Heart left ventricle (tissue), 16 donors: ENCODE measurements around the gene TECPR1. TPM values are rescaled to one million over a fixed set of nuclear protein-coding genes. Genes with fewer than 3 reads are reported as not detected.

Experiments used
- ATAC-seq, 4 donors: fragments of 200-7000 bp; cut with Tn5 transposase; one replicate each; pipeline ENCODE4 v1.9.1; 2020 to 2022; ENCODE audit warnings: moderate library complexity in 4 of 4, mild to moderate bottlenecking in 3 of 4, moderate number of reproducible peaks in 1 of 4
- DNase-seq, 5 donors: peaks; one replicate each; pipeline ENCODE4 v3.0.0-alpha.2; 2020
- H3K27ac ChIP-seq, 12 donors: fragments of 200-600 bp; sonication (generic) in 4 of 12; one replicate each; pipeline versions ENCODE4 v1.5.0 to v1.8.0; 2016 to 2022; ENCODE audit warnings: mild to moderate bottlenecking in 2 of 12
- H3K27me3 ChIP-seq, 9 donors: fragments of 200-600 bp; sonication (generic) in 2 of 9; one replicate each; pipeline versions ENCODE4 v1.5.1 to v1.8.0; 2016 to 2022; ENCODE audit warnings: mild to moderate bottlenecking in 3 of 9
- H3K36me3 ChIP-seq, 9 donors: fragments of 200-600 bp; sonication (generic) in 2 of 9; one replicate each; pipeline versions ENCODE4 v1.5.0 to v1.8.0; 2018 to 2022; ENCODE audit warnings: mild to moderate bottlenecking in 2 of 9
- H3K4me1 ChIP-seq, 12 donors: fragments of 200-600 bp; sonication (generic) in 4 of 12; one replicate each; pipeline versions ENCODE4 v1.5.0 to v1.8.0; 2016 to 2022; ENCODE audit warnings: mild to moderate bottlenecking in 3 of 12
- H3K4me3 ChIP-seq, 12 donors: fragments of 200-600 bp; sonication (generic) in 4 of 12; one replicate each; pipeline versions ENCODE4 v1.5.0 to v1.8.0; 2017 to 2022; ENCODE audit warnings: mild to moderate bottlenecking in 9 of 12, moderate library complexity in 4 of 12
- H3K9me3 ChIP-seq, 12 donors: fragments of 200-600 bp; sonication (generic) in 4 of 12; one replicate each; pipeline versions ENCODE4 v1.5.0 to v1.8.0; 2016 to 2022; ENCODE audit warnings: mild to moderate bottlenecking in 1 of 12
- CTCF ChIP-seq, 12 donors: fragments of 200-600 bp; sonication (generic) in 4 of 12; IDR thresholded peaks; one replicate each; pipeline versions ENCODE4 v1.5.0 to v1.8.0; 2018 to 2022; ENCODE audit warnings: antibody characterized with exemption in 12 of 12, mild to moderate bottlenecking in 5 of 12
- POLR2A ChIP-seq, 2 donors: fragments of 450-650 bp; IDR thresholded peaks; one replicate each; pipeline ENCODE4 v1.6.1; 2017; ENCODE audit warnings: antibody characterized with exemption in 2 of 2, mild to moderate bottlenecking in 2 of 2, moderate library complexity in 2 of 2
- WGBS, 4 donors: extraction: QIAGEN DNeasy Blood & Tissue Kit in 2 of 4; methylation state at CpG; one replicate each; pipeline versions ENCODE4 v1.1.5 to v1.1.7; 2013 to 2018; 5-methylcytosine and 5-hydroxymethylcytosine counted together
- intact Hi-C, 10 donors: fragments of 100-400 bp; cut with DNase I; formaldehyde crosslinking; loops; one replicate each; pipeline versions ENCODE4 v1.11.1 to v1.14.2; 2022
- polyA plus RNA-seq, 2 donors: library from polyadenylated mRNA; stranded (reverse); fragments of 200-250 nt; gene quantifications; one replicate each; pipeline ENCODE4 v1.2.3, GENCODE V29; 2013
- total RNA-seq, 9 donors: library from RNA; depleted of rRNA in 2 of 9; stranded (reverse); fragments of >200 nt in 2 of 9; fragmentation: NEBNext Ultra II Directional in 3 of 9; extraction: Animal tissue kit (Norgen Biotek cat#: 25700) in 3 of 9; gene quantifications; one replicate each; pipeline versions ENCODE4 v1.1.0 to v1.2.4, GENCODE V29; 2016 to 2023
- donor health status: ischemic (EF 13 %, LVEDD 7.1; RV severe dilation, severe dysfunction).
- donor health status: healthy with polysubstance abuse.
- donor health status: DM: no; HTN: yes; CAD: no.
- donor health status: DM: no; HTN: no; CAD: no.
- donor health status: ischemic (EF 25% LVEDD 6.9; RV normal size, moderate dysfunction).
- donor health status: ischemic (EF 25% LVEDD 5.7; RV mildly dilated, moderate dysfunction).
- donor health status: healthy.
- donor health status: DM: yes; HTN: yes; CAD: no.
- donor health status: ischemic (EF 35%, LVEDD 5.7; RV mildly dilated, moderate dysfunction).
- donor health status: nonischemic (EF 11% LVEDD 7.7; RV severe dilation, severe dysfunction).
- donor health status: DM: yes; HTN: yes; CAD: no.
- donor health status: PGD.
- donor health status: ischemic (EF 29% LVEDD 5.4; RV normal size, mild dysfunction).
- donor health status: nonischemic (EF 23%, LVEDD 6.1; RV moderate dilation, normal function).

Gene TECPR1
- total and polyA plus RNA-seq, 11 donors = 10.9 to 33.0 (median 22.7) TPM

DNA sequence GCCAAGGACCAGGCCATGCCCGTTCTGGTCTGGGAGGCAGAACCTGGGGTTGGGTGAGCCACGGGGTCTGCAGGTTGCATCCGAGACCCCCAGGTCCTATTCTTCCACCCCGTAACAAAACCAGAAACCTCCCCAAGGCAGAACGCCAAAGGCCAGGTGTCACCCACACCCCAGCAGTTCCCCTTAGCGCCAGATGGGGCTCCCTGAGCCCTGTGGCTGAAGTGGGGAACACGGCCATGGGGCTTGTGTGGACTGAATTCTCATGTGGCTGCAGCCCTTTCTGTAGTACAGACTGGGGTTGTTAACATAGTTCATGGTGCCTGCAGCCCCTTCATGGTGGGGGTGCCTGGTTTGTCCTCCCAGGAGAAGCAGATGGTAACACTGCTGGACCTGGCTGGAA lies 39.7 kb upstream of the TECPR1 start:
- TF ChIP-seq CTCF (IDR thresholded peaks at IDR 0.05) (peak in 4 of 12 donors; percentile 9 to 14 (median 11)), POLR2A (IDR thresholded peaks at IDR 0.05) (no peak)
- intact Hi-C loops = loop anchor here in 4 of 10 donors (10.0 kb wide), 2 partner anchors 113 to 453 kb away; partner anchors contain the start of gene BAIAP2L1 (in 1 of the 4)
- Histone ChIP-seq H3K27me3 (no peaks in the 10 kb centered on the region), H3K4me1 (peaks cover 15 to 50% (median 31%) of the 10 kb centered on the region in 12 donors), H3K36me3 (peaks cover 0 to 66% (median 51%) of the 10 kb centered on the region in 9 donors), H3K9me3 (no peaks in the 10 kb centered on the region), H3K27ac (no peak overlapping the region), H3K4me3 (no peak overlapping the region)
- WGBS, 4 donors = 76 to 83% (median 80%) methylated on average over 7 of the region's 7 CpGs
- DNase-seq (no peak), ATAC-seq (no peak)

GRCh38 chr7:98289333-98289875 lies 37.4 kb upstream of the TECPR1 start:
- DNase-seq = no peak
- Histone ChIP-seq H3K9me3 (no peaks in the 10 kb centered on the region), H3K36me3 (peaks cover 0 to 62% (median 44%) of the 10 kb centered on the region in 9 donors), H3K27me3 (no peaks in the 10 kb centered on the region), H3K4me3 (no peak overlapping the region), H3K27ac (peak overlapping the region in 7 of 12 donors; percentile 13 to 99 (median 39)), H3K4me1 (peaks cover 38 to 60% (median 54%) of the 10 kb centered on the region in 12 donors)
- TF ChIP-seq POLR2A (IDR thresholded peaks at IDR 0.05) (no peak), CTCF (IDR thresholded peaks at IDR 0.05) (no peak)
- intact Hi-C loops = loop anchor here in 2 of 10 donors (10.0 kb wide), 2 partner anchors 545 to 1125 kb away; no protein-coding TSS in a partner anchor
- no peak for ATAC-seq
- WGBS, 4 donors = 67 to 78% (median 73%) methylated on average over 4 of the region's 4 CpGs

- no peak for TF ChIP-seq POLR2A (IDR thresholded peaks at IDR 0.05)
- TF ChIP-seq CTCF (IDR thresholded peaks at IDR 0.05) = peak in 1 of 12 donors; percentile 6
- Histone ChIP-seq H3K4me3 (no peak overlapping the region), H3K27ac (peak overlapping the region in 9 of 12 donors; percentile 3 to 99 (median 93)), H3K9me3 (no peaks in the 10 kb centered on the region), H3K36me3 (peaks cover 0 to 53% (median 33%) of the 10 kb centered on the region in 9 donors), H3K27me3 (no peaks in the 10 kb centered on the region), H3K4me1 (peaks cover 38 to 72% (median 64%) of the 10 kb centered on the region in 12 donors)
- ATAC-seq (no peak), DNase-seq (no peak)
- intact Hi-C loops = loop anchor here in 2 of 10 donors (10.0 kb wide), 2 partner anchors 547 to 1127 kb away; no protein-coding TSS in a partner anchor
- 42 to 63% (median 59%) methylated on average over 11 to 12 of the region's 12 CpGs for WGBS, 4 donors
Measured at GRCh38 chr7:98288064-98288823, 36.2 kb upstream of the TECPR1 start.

DNA sequence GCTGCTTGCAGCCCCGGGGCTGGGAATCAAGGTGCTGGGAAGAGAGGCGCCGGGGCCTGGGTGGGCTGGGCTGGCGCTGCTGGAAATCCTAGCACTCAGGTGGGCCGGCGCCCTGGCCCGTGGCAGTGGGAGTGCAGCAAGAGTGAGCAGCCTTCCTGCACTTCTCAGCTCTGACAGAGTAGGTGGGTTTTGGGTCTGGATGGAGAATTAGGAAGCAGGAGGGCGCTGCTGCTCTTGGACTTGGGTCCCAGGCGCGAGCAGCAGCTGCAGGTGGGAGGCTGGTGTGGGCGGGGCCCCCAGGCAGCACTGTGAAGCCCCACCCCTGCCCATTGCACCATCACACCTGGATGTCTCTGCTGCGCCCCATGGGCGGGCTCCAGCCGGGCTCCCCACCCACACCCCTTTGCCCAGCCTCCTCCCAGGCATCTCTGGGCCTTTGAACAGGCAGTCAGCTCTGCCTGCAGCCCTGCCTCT lies 35.5 kb upstream of the TECPR1 start:
- intact Hi-C loops = loop anchor here in 2 of 10 donors (10.0 kb wide), 2 partner anchors 547 to 1127 kb away; no protein-coding TSS in a partner anchor
- ATAC-seq = no peak
- TF ChIP-seq CTCF (IDR thresholded peaks at IDR 0.05) (no peak), POLR2A (IDR thresholded peaks at IDR 0.05) (no peak)
- Histone ChIP-seq H3K9me3 (no peaks in the 10 kb centered on the region), H3K27me3 (no peaks in the 10 kb centered on the region), H3K36me3 (peaks cover 0 to 51% (median 26%) of the 10 kb centered on the region in 9 donors), H3K27ac (peak overlapping the region in 10 of 12 donors; percentile 79 to 99 (median 97)), H3K4me3 (peak overlapping the region in 2 of 12 donors; percentile 68 to 97), H3K4me1 (peaks cover 38 to 76% (median 70%) of the 10 kb centered on the region in 12 donors)
- 66 to 82% (median 75%) methylated on average over 6 to 14 of the region's 14 CpGs for WGBS, 4 donors
- no peak for DNase-seq
